Measurements from ENCODE around the gene RTN1.

- TF ChIP-seq POLR2A (IDR thresholded peaks at IDR 0.05; ENCODE audit: low read length) (no peak), GATA1 (IDR thresholded peaks at IDR 0.05; ENCODE audit: low read depth, low read length) (no peak)
These were observed 42.6 kb upstream of the RTN1 start for GRCh38 chr14:59913187-59913586.

All from erythroblast (primary cell).